ENCODE results near the gene NDUFS8.

NDUFS8 gene

GRCh38 chr11:68038718-68039525 is 8.4 kb downstream of the NDUFS8 start, which contains the start of gene TCIRG1:
Gene TCIRG1 (plus strand): TSS chr11:68039025. CDS start chr11:68041272, 2,247 bp downstream.
- Mint-ChIP-seq H3K4me1 (peaks cover 17% of the 10 kb centered on the region), H3K4me3 (peak within 1 kb of the TSS; percentile 36), H3K36me3 (ENCODE audit: low read depth) (peaks cover 1% of the 10 kb centered on the region), H3K27me3 (ENCODE audit: low read depth, poor library complexity) (no peaks in the 10 kb centered on the region), H3K9me3 (no peaks in the 10 kb centered on the region), H3K27ac (peak within 1 kb of the TSS; percentile 90)
- peak; percentile 61 for DNase-seq
- TF ChIP-seq, protein P1, sequence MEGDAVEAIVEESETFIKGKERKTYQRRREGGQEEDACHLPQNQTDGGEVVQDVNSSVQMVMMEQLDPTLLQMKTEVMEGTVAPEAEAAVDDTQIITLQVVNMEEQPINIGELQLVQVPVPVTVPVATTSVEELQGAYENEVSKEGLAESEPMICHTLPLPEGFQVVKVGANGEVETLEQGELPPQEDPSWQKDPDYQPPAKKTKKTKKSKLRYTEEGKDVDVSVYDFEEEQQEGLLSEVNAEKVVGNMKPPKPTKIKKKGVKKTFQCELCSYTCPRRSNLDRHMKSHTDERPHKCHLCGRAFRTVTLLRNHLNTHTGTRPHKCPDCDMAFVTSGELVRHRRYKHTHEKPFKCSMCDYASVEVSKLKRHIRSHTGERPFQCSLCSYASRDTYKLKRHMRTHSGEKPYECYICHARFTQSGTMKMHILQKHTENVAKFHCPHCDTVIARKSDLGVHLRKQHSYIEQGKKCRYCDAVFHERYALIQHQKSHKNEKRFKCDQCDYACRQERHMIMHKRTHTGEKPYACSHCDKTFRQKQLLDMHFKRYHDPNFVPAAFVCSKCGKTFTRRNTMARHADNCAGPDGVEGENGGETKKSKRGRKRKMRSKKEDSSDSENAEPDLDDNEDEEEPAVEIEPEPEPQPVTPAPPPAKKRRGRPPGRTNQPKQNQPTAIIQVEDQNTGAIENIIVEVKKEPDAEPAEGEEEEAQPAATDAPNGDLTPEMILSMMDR (IDR thresholded peaks at IDR 0.05), result no peak

DNA sequence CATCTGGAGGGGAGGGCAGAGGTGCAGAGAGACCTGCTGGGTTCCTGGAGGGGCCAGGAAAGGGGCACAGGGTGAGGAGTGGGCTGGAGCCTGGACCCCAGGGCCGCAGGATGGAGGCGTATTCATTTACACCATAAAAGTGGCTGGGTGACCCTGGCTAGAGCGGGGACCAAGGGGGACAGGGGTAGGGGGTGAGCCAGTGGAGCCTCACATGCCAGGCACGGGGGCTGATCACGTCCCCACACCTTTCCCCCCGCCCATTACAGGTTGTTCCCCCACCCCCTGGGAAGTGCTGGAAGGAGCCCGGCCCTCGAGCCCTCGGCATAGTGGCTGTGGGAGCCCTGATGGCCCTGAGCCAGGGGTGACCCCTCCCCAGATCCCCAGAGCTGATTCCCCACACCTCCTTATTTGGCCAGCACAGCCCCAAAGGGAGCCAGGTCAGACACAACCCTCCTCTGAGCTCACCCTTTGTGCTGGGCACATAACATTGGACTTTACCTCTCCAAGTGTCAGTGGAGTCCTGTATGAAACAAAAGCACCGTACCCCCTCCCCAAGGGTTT is 9.1 kb downstream of the NDUFS8 start:
- H3K4me1 Mint-ChIP-seq, result peaks cover 21% of the 10 kb centered on the region
- H3K27me3 Mint-ChIP-seq (ENCODE audit: low read depth, poor library complexity), result no peaks in the 10 kb centered on the region
- H3K4me3 Mint-ChIP-seq, result peak overlapping the region; percentile 36
- H3K36me3 Mint-ChIP-seq (ENCODE audit: low read depth), result no peaks in the 10 kb centered on the region
- H3K9me3 Mint-ChIP-seq, result no peaks in the 10 kb centered on the region
- TF ChIP-seq, protein P1 (IDR thresholded peaks at IDR 0.05), result no peak
- peak overlapping the region; percentile 90 for H3K27ac Mint-ChIP-seq
- no peak for DNase-seq

- Mint-ChIP-seq H3K36me3 (ENCODE audit: low read depth) (no peaks in the 10 kb centered on the region), H3K4me3 (peak overlapping the region; percentile 36), H3K27me3 (ENCODE audit: low read depth, poor library complexity) (no peaks in the 10 kb centered on the region), H3K27ac (peak overlapping the region; percentile 90), H3K4me1 (peaks cover 21% of the 10 kb centered on the region), H3K9me3 (no peaks in the 10 kb centered on the region)
- TF ChIP-seq, protein P1 (IDR thresholded peaks at IDR 0.05), result no peak
- DNase-seq, result peak; percentile 52
Observed at GRCh38 chr11:68040101-68040956, 9.8 kb downstream of the NDUFS8 start.

- DNase-seq, result no peak
- Mint-ChIP-seq H3K4me1 (peaks cover 21% of the 10 kb centered on the region), H3K36me3 (ENCODE audit: low read depth) (no peaks in the 10 kb centered on the region), H3K27me3 (ENCODE audit: low read depth, poor library complexity) (no peaks in the 10 kb centered on the region), H3K9me3 (no peaks in the 10 kb centered on the region), H3K4me3 (no peak overlapping the region), H3K27ac (no peak overlapping the region)
- TF ChIP-seq, protein P1 (IDR thresholded peaks at IDR 0.05), result no peak
Observed at GRCh38 chr11:68040957-68041591, 10.6 kb downstream of the NDUFS8 start.

DNA sequence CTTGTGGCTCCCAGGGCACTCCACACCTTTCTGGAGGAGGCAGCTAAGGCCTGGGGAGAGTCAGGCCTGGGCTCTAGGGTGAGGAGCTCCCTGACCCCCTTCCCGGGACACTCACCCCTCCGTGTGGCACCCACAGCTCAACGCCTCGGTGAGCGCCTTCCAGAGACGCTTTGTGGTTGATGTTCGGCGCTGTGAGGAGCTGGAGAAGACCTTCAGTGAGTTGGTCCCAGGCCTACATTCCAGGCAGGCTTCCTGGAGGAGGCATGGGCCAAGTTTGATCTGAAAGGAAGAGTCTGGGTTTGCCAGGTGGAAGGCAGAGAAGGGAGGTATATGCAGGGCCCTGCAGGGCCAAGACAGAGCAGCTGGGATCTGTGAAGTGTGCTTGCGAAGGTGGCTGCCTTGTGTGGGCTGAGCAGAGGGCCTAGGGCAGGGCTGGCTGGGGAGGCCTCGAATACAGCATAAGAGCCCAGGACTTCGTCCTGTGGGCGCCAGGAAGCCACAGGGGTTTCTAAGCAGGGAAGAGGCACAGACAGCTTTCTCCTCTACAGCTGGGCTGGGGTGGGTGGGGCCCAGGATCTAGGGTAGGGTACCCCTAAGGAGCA is 11.2 kb downstream of the NDUFS8 start:
- TF ChIP-seq, protein P1 (IDR thresholded peaks at IDR 0.05), result no peak
- Mint-ChIP-seq H3K9me3 (no peaks in the 10 kb centered on the region), H3K4me1 (peaks cover 21% of the 10 kb centered on the region), H3K4me3 (no peak overlapping the region), H3K27ac (peak overlapping the region; percentile 93), H3K27me3 (ENCODE audit: low read depth, poor library complexity) (no peaks in the 10 kb centered on the region), H3K36me3 (ENCODE audit: low read depth) (no peaks in the 10 kb centered on the region)
- no peak for DNase-seq
